ENCODE measurements around the gene OAS2. TPM values are rescaled to one million over a fixed set of nuclear protein-coding genes. Genes with fewer than 3 reads are reported as not detected.

Gene OAS2
- total RNA-seq, 1 donor from 2014 or later: 94.2 TPM

DNA sequence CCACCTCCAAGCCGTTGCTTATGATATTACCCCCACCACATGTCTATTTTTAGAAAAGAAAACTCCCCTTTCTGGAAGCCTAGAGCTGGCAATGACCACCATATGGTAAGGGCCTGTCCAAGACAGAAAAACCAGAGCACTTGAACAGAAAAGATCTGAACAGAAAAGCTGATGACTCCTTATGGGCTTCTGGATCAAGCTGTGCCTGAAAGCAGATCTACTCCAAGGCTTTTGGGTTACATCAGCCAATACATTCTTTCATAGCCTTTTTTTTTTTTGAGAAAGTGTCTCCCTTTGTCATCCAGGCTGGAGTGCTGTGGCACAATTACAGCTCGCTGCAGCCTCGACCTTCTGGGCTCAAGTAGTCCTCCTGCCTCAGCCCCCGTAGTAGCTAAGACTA lies 16.8 kb upstream of the OAS2 start:
- Histone ChIP-seq H3K9me3 (ENCODE audit: insufficient read depth, low read depth, low read length) (no peaks in the 10 kb centered on the region), H3K27me3 (ENCODE audit: insufficient read depth, low read length) (no peaks in the 10 kb centered on the region), H3K9ac (ENCODE audit: low read length) (no peak overlapping the region), H3K4me2 (ENCODE audit: low read length) (no peak overlapping the region), H3K4me3 (ENCODE audit: insufficient read depth, low read depth, low read length) (no peak overlapping the region), H3K79me2 (ENCODE audit: insufficient read depth, low read length) (no peaks in the 10 kb centered on the region), H3K4me1 (ENCODE audit: insufficient read depth, low read length) (no peaks in the 10 kb centered on the region), H4K20me1 (ENCODE audit: insufficient read depth, low read length) (no peaks in the 10 kb centered on the region), H3K27ac (ENCODE audit: low read depth, low read length) (no peak overlapping the region), H3K36me3 (ENCODE audit: insufficient read depth, low read length) (no peaks in the 10 kb centered on the region), H2AFZ (ENCODE audit: low read depth, low read length) (no peak overlapping the region)
- TF ChIP-seq EZH2 (IDR thresholded peaks at IDR 0.05; ENCODE audit: insufficient read depth, low read length): no peak
- TF ChIP-seq, protein P1, sequence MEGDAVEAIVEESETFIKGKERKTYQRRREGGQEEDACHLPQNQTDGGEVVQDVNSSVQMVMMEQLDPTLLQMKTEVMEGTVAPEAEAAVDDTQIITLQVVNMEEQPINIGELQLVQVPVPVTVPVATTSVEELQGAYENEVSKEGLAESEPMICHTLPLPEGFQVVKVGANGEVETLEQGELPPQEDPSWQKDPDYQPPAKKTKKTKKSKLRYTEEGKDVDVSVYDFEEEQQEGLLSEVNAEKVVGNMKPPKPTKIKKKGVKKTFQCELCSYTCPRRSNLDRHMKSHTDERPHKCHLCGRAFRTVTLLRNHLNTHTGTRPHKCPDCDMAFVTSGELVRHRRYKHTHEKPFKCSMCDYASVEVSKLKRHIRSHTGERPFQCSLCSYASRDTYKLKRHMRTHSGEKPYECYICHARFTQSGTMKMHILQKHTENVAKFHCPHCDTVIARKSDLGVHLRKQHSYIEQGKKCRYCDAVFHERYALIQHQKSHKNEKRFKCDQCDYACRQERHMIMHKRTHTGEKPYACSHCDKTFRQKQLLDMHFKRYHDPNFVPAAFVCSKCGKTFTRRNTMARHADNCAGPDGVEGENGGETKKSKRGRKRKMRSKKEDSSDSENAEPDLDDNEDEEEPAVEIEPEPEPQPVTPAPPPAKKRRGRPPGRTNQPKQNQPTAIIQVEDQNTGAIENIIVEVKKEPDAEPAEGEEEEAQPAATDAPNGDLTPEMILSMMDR (IDR thresholded peaks at IDR 0.05; ENCODE audit: insufficient read depth, low read depth, low read length): no peak
- Mint-ChIP-seq H3K36me3 (ENCODE audit: low read depth, unreplicated experiment) (peaks cover 43% of the 10 kb centered on the region), H3K27ac (ENCODE audit: unreplicated experiment) (no peak overlapping the region), H3K27me3 (ENCODE audit: low read depth, unreplicated experiment) (peaks cover 31% of the 10 kb centered on the region), H3K4me3 (ENCODE audit: unreplicated experiment) (no peak overlapping the region), H3K4me1 (ENCODE audit: low read depth, unreplicated experiment) (no peaks in the 10 kb centered on the region), H3K9me3 (ENCODE audit: unreplicated experiment) (peaks cover 19% of the 10 kb centered on the region)
- FAIRE-seq (no peak), DNase-seq (ENCODE audit: low read depth) (no peak)

- no peak overlapping the region for H3K27ac Mint-ChIP-seq (ENCODE audit: unreplicated experiment)
- no peak overlapping the region for H3K4me2 ChIP-seq (ENCODE audit: low read length)
- no peak for DNase-seq (ENCODE audit: low read depth)
- no peak for FAIRE-seq
- H3K36me3 ChIP-seq (ENCODE audit: insufficient read depth, low read length): no peaks in the 10 kb centered on the region
- H3K4me3 ChIP-seq (ENCODE audit: insufficient read depth, low read depth, low read length): no peak overlapping the region
- no peak overlapping the region for H3K9ac ChIP-seq (ENCODE audit: low read length)
- H3K27me3 ChIP-seq (ENCODE audit: insufficient read depth, low read length): no peaks in the 10 kb centered on the region
- no peak overlapping the region for H3K4me3 Mint-ChIP-seq (ENCODE audit: unreplicated experiment)
- TF ChIP-seq EZH2 (IDR thresholded peaks at IDR 0.05; ENCODE audit: insufficient read depth, low read length): no peak
- TF ChIP-seq, protein P1 (IDR thresholded peaks at IDR 0.05; ENCODE audit: insufficient read depth, low read depth, low read length): no peak
- H3K9me3 Mint-ChIP-seq (ENCODE audit: unreplicated experiment): peaks cover 15% of the 10 kb centered on the region
- H3K79me2 ChIP-seq (ENCODE audit: insufficient read depth, low read length): no peaks in the 10 kb centered on the region
- peaks cover 42% of the 10 kb centered on the region for H3K36me3 Mint-ChIP-seq (ENCODE audit: low read depth, unreplicated experiment)
- H3K27ac ChIP-seq (ENCODE audit: low read depth, low read length): no peak overlapping the region
- no peaks in the 10 kb centered on the region for H3K4me1 ChIP-seq (ENCODE audit: insufficient read depth, low read length)
- H4K20me1 ChIP-seq (ENCODE audit: insufficient read depth, low read length): no peaks in the 10 kb centered on the region
- H3K9me3 ChIP-seq (ENCODE audit: insufficient read depth, low read depth, low read length): no peaks in the 10 kb centered on the region
- H3K4me1 Mint-ChIP-seq (ENCODE audit: low read depth, unreplicated experiment): no peaks in the 10 kb centered on the region
- no peak overlapping the region for H2AFZ ChIP-seq (ENCODE audit: low read depth, low read length)
- H3K27me3 Mint-ChIP-seq (ENCODE audit: low read depth, unreplicated experiment): peaks cover 30% of the 10 kb centered on the region
Measured at GRCh38 chr12:112962561-112962960, 15.8 kb upstream of the OAS2 start.

GRCh38 chr12:112963227-112963861 lies 15.0 kb upstream of the OAS2 start:
- no peak for DNase-seq (ENCODE audit: low read depth)
- no peak overlapping the region for H3K27ac ChIP-seq (ENCODE audit: low read depth, low read length)
- Mint-ChIP-seq H3K27ac (ENCODE audit: unreplicated experiment) (no peak overlapping the region), H3K4me1 (ENCODE audit: low read depth, unreplicated experiment) (no peaks in the 10 kb centered on the region), H3K4me3 (ENCODE audit: unreplicated experiment) (no peak overlapping the region), H3K36me3 (ENCODE audit: low read depth, unreplicated experiment) (peaks cover 43% of the 10 kb centered on the region), H3K9me3 (ENCODE audit: unreplicated experiment) (peaks cover 12% of the 10 kb centered on the region), H3K27me3 (ENCODE audit: low read depth, unreplicated experiment) (peaks cover 33% of the 10 kb centered on the region)
- H3K27me3 ChIP-seq (ENCODE audit: insufficient read depth, low read length): no peaks in the 10 kb centered on the region
- H3K4me2 ChIP-seq (ENCODE audit: low read length): no peak overlapping the region
- TF ChIP-seq, protein P1 (IDR thresholded peaks at IDR 0.05; ENCODE audit: insufficient read depth, low read depth, low read length): no peak
- TF ChIP-seq EZH2 (IDR thresholded peaks at IDR 0.05; ENCODE audit: insufficient read depth, low read length): no peak
- no peak overlapping the region for H3K4me3 ChIP-seq (ENCODE audit: insufficient read depth, low read depth, low read length)
- no peak for FAIRE-seq
- H3K9me3 ChIP-seq (ENCODE audit: insufficient read depth, low read depth, low read length): no peaks in the 10 kb centered on the region
- H3K4me1 ChIP-seq (ENCODE audit: insufficient read depth, low read length): no peaks in the 10 kb centered on the region
- H3K79me2 ChIP-seq (ENCODE audit: insufficient read depth, low read length): no peaks in the 10 kb centered on the region
- no peaks in the 10 kb centered on the region for H3K36me3 ChIP-seq (ENCODE audit: insufficient read depth, low read length)
- H2AFZ ChIP-seq (ENCODE audit: low read depth, low read length): no peak overlapping the region
- no peak overlapping the region for H3K9ac ChIP-seq (ENCODE audit: low read length)
- no peaks in the 10 kb centered on the region for H4K20me1 ChIP-seq (ENCODE audit: insufficient read depth, low read length)
